GM19452 (cell line): ENCODE data around the gene CALCOCO2.
"Not testable (repeated sequence)": the region's sequence is repeated elsewhere in the genome, so short reads cannot be mapped to it uniquely, and the experiment has no call there.

Experiments
- ATAC-seq: cut with Tn5 transposase; IDR thresholded peaks from one replicate; pipeline ENCODE4 v1.9.1; 2021; ENCODE audit not compliant: unreplicated experiment

CALCOCO2 gene

GRCh38 chr17:48830840-48831548 lies at the start of gene CALCOCO2:
Gene CALCOCO2, plus strand, starts transcription at chr17:48831035. Its CDS starts 10,673 bp downstream, at chr17:48841708.
- peak; percentile 76 for ATAC-seq

GRCh38 chr17:48787828-48788227 lies 43.0 kb upstream of the CALCOCO2 start:
- no peak for ATAC-seq

- ATAC-seq, result no peak
These were observed 40.2 kb upstream of the CALCOCO2 start for GRCh38 chr17:48790607-48791127.

GRCh38 chr17:48791128-48792032 lies 39.5 kb upstream of the CALCOCO2 start:
- no peak for ATAC-seq

- no peak for ATAC-seq
These were observed 38.6 kb upstream of the CALCOCO2 start for GRCh38 chr17:48792033-48792798.

- ATAC-seq, result no peak
These were observed 35.2 kb upstream of the CALCOCO2 start for GRCh38 chr17:48795444-48796162.

- ATAC-seq, result not testable (repeated sequence)
These were observed 34.7 kb upstream of the CALCOCO2 start for GRCh38 chr17:48796163-48796522.

GRCh38 chr17:48799069-48799723 lies 31.6 kb upstream of the CALCOCO2 start:
- no peak for ATAC-seq

- ATAC-seq, result no peak
These were observed 30.1 kb upstream of the CALCOCO2 start for GRCh38 chr17:48800626-48801217.

- ATAC-seq, result no peak
These were observed 25.9 kb upstream of the CALCOCO2 start for GRCh38 chr17:48804936-48805411.

- no peak for ATAC-seq
These were observed 21.7 kb upstream of the CALCOCO2 start for GRCh38 chr17:48809182-48809581.

GRCh38 chr17:48812001-48812400 lies 18.8 kb upstream of the CALCOCO2 start:
- no peak for ATAC-seq

GRCh38 chr17:48814504-48814903 lies 16.3 kb upstream of the CALCOCO2 start:
- ATAC-seq, result no peak

- ATAC-seq, result no peak
These were observed 15.5 kb upstream of the CALCOCO2 start for GRCh38 chr17:48815311-48815710.

GRCh38 chr17:48816438-48816773 lies 14.4 kb upstream of the CALCOCO2 start:
- no peak for ATAC-seq

GRCh38 chr17:48816774-48817590 lies 13.9 kb upstream of the CALCOCO2 start, which contains the start of gene TTLL6:
Gene TTLL6, minus strand, starts transcription at chr17:48817229. Its CDS starts 157 bp downstream, at chr17:48817072.
- peak; percentile 83 for ATAC-seq

- no peak for ATAC-seq
These were observed 12.4 kb upstream of the CALCOCO2 start for GRCh38 chr17:48818361-48818841.

- ATAC-seq, result no peak
These were observed 11.4 kb upstream of the CALCOCO2 start for GRCh38 chr17:48819466-48819865.
